AG09319 (cell line): ENCODE measurements around the gene ICE2.
A peak's percentile ranks its signal among the peaks of the same experiment; 100 is the strongest.
"Not testable (repeated sequence)": the region's sequence is repeated elsewhere in the genome, so short reads cannot be mapped to it uniquely, and the experiment has no call there.

ENCODE experiments used
- DNase-seq: peaks from one replicate; pipeline ENCODE4 v3.0.0-alpha.2; 2010; ENCODE audit warnings: low read depth; ENCODE audit errors: extremely low read depth
- CTCF ChIP-seq: IDR thresholded peaks from 2 replicates; pipeline ENCODE4 v1.5.1; 2011; ENCODE audit warnings: low read depth, mild to moderate bottlenecking, inconsistent platforms, low read length, moderate library complexity

The ICE2 gene

GRCh38 chr15:60406513-60407414 is 72.2 kb downstream of the ICE2 start:
- no peak for DNase-seq

DNA sequence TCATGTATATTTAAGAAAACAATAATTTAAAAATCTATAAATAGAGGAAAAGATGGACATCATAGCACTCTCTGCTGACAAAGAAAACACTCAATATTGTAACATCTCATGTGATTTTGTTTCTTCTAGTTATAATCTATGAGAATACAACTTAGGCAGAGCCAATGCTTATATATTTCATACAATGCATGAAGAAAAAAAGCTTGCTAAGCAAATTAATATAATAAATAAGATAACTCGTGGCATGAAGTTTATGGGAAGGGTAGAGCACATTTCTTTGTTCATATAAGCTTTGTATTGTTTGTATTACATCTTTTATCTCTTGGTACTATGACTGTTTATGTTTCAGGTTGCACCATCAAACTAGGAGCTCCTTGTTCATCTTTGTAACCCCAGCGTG is 73.5 kb downstream of the ICE2 start:
- no peak for TF ChIP-seq CTCF
- no peak for DNase-seq

More at GRCh38 chr15:60406513-60407414, 72.2 kb downstream of the ICE2 start:
- no peak for TF ChIP-seq CTCF

DNA sequence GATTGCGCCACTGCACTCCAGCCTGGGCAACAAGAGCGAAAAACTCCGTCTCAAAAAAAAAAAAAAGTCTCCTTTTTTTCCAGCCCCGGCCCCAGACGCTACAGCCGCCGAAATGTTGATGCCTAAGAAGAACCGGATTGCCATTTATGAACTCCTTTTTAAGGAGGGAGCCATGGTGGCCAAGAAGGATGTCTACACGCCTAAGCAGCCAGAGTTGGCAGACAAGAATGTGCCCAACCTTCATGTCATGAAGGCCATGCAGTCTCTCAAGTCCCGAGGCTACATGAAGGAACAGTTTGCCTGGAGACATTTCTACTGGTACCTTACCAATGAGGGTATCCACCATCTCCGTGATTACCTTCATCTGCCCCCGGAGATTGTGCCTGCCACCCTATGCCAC is 74.6 kb downstream of the ICE2 start:
- not testable (repeated sequence) for DNase-seq

GRCh38 chr15:60400944-60401343 is 78.0 kb downstream of the ICE2 start:
- DNase-seq: no peak
- TF ChIP-seq CTCF: no peak

DNA sequence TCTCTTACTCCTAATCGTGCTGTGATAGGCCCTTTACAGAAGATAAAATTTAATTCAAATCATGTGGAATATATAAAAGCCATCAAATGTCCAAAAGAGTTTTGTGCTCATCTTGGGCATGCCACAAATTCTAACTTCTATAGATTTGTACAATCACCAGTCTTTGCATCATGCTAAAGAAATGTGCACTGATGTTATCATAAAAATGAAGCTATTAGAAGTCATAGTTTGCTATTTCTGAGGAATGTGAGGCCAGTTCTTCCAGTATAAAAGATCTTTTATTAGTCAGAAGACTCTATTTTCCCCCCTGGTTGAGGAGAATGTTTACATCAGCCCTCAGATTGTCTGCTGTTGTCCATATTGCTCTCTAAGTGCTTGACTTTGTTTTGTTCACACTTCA is 79.0 kb downstream of the ICE2 start:
- TF ChIP-seq CTCF: no peak
- DNase-seq: no peak

DNA sequence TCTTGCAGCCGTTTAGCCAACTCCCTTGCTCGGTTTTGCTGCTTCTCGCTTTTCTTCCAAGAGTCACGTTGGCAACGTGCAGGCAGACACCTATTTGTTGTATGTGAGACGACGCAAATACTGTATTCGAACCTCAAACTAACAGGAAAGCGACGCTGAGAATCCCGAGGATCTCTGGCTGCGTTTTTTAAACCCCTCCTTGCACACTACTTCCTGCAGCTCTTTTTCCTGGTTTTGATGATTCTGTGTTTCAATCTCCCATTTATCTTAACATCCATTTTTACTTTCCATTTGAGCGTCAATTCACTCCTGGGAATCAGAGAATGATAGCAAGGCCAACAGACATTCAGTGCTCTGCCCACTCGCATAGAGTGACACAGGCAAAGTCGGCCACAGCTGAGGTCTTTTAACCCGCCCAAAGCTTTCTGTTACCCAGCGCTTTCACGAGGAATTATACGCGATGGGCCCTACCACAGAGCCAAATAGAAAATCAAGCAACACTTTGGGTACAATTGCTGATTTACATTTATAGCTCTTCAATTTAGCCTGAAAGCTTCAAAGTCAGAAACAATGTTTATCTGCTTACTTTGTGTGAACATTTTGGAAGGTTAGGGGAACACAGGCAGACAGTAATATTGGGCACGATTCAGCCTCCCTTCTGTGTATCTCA is 79.6 kb downstream of the ICE2 start:
- no peak for TF ChIP-seq CTCF
- DNase-seq: no peak

- TF ChIP-seq CTCF: no peak
- peak; percentile 89 for DNase-seq
These were observed 81.0 kb downstream of the ICE2 start, which contains the start of gene ANXA2 for GRCh38 chr15:60397772-60398445. ANXA2 (minus strand) TSS chr15:60397986; CDS start chr15:60386075, 11,911 bp downstream.
